HEK293 (cell line): ENCODE results near the gene TXNL1.

Experiments used
- CTCF ChIA-PET: fragments of 350-600 bp; formaldehyde crosslinking; extraction: SDS; loops from one replicate; lab custom pipeline; 2021; ENCODE audit warnings: antibody characterized with exemption; lab: Yijun Ruan, JAX
- POLR2A ChIA-PET: fragments of 300-600 bp; formaldehyde crosslinking; extraction: SDS; loops from one replicate; lab custom pipeline; 2020; ENCODE audit warnings: antibody characterized with exemption, inconsistent platforms; lab: Yijun Ruan, JAX
- H3K27ac ChIP-seq: fragments of 200-500 bp; sonication (Bioruptor generic); 2 replicates; pipeline ENCODE4 v1.5.1; 2014; ENCODE audit warnings: low read depth, low read length, control low read depth, inconsistent platforms; ENCODE audit errors: extremely low read depth
- H3K36me3 ChIP-seq, 2 experiments: fragments of 200-500 bp in 1 of 2; sonication (Bioruptor generic) in 1 of 2; 1 replicate in 1 of 2; 2 replicates in 1 of 2; pipeline ENCODE4 v1.5.1; 2014 to 2017; ENCODE audit warnings: inconsistent platforms in 2 of 2, low read length in 2 of 2; ENCODE audit not compliant: control insufficient read depth in 2 of 2, insufficient read depth in 1 of 2
- H3K4me1 ChIP-seq: fragments of 200-500 bp; sonication (Bioruptor generic); 2 replicates; pipeline ENCODE4 v1.5.1; 2014; ENCODE audit warnings: mild to moderate bottlenecking, low read length, inconsistent platforms; ENCODE audit not compliant: control insufficient read depth, insufficient read depth
- H3K4me3 ChIP-seq: 2 replicates; pipeline ENCODE4 v1.5.1; 2011; ENCODE audit warnings: low read depth, mild to moderate bottlenecking, control low read depth, low read length, moderate library complexity
- H3K9me3 ChIP-seq: fragments of 200-500 bp; sonication (Bioruptor generic); 2 replicates; pipeline ENCODE4 v1.5.1; 2014; ENCODE audit warnings: low read depth, low read length, inconsistent platforms; ENCODE audit not compliant: control insufficient read depth, insufficient read depth
- EGR2 ChIP-seq: fragments of 450-650 bp; formaldehyde crosslinking; IDR thresholded peaks from 2 replicates; pipeline ENCODE4 v1.5.1; 2016; ENCODE audit warnings: low read depth, missing biosample characterization, missing genetic modification characterization
- HOXC10 ChIP-seq: sonication (generic); formaldehyde crosslinking; IDR thresholded peaks from 2 replicates; pipeline ENCODE4 v1.8.1; 2023; ENCODE audit warnings: mild to moderate bottlenecking, missing genetic modification reagents
- KLF7 ChIP-seq: fragments of 450-650 bp; formaldehyde crosslinking; IDR thresholded peaks from 2 replicates; pipeline ENCODE4 v1.5.1; 2016; ENCODE audit warnings: missing biosample characterization, missing genetic modification characterization, borderline replicate concordance
- RBAK ChIP-seq: fragments of 450-650 bp; formaldehyde crosslinking; IDR thresholded peaks from 2 replicates; pipeline ENCODE4 v1.5.1; 2016; ENCODE audit warnings: missing biosample characterization, missing genetic modification characterization
- YY1 ChIP-seq: fragments of 450-650 bp; formaldehyde crosslinking; IDR thresholded peaks from 2 replicates; pipeline ENCODE4 v1.5.1; 2018; ENCODE audit warnings: missing biosample characterization, missing genetic modification characterization
- YY2 ChIP-seq: fragments of 450-650 bp; formaldehyde crosslinking; IDR thresholded peaks from 2 replicates; pipeline ENCODE4 v1.5.1; 2016; ENCODE audit warnings: missing biosample characterization, missing genetic modification characterization
- ZBTB20 ChIP-seq: fragments of 450-650 bp; formaldehyde crosslinking; IDR thresholded peaks from 2 replicates; pipeline ENCODE4 v1.5.1; 2016; ENCODE audit warnings: missing biosample characterization, missing genetic modification characterization
- ZEB2 ChIP-seq: fragments of 450-650 bp; formaldehyde crosslinking; IDR thresholded peaks from 2 replicates; pipeline ENCODE4 v1.5.1; 2016; ENCODE audit warnings: missing biosample characterization, missing genetic modification characterization
- ZFP37 ChIP-seq: fragments of 450-650 bp; formaldehyde crosslinking; IDR thresholded peaks from 2 replicates; pipeline ENCODE4 v1.5.1; 2016; ENCODE audit warnings: missing biosample characterization, missing genetic modification characterization
- ZNF133 ChIP-seq: fragments of 450-650 bp; formaldehyde crosslinking; IDR thresholded peaks from 2 replicates; pipeline ENCODE4 v1.5.1; 2016; ENCODE audit warnings: missing biosample characterization, missing genetic modification characterization
- ZNF19 ChIP-seq: fragments of 450-650 bp; formaldehyde crosslinking; IDR thresholded peaks from 2 replicates; pipeline ENCODE4; 2016; ENCODE audit warnings: missing biosample characterization, missing genetic modification characterization, low read depth
- ZNF211 ChIP-seq: fragments of 450-650 bp; formaldehyde crosslinking; IDR thresholded peaks from 2 replicates; pipeline ENCODE4 v1.5.1; 2016; ENCODE audit warnings: low read depth, missing biosample characterization, missing genetic modification characterization
- ZNF239 ChIP-seq: fragments of 450-650 bp; formaldehyde crosslinking; IDR thresholded peaks from 2 replicates; pipeline ENCODE4 v1.5.1; 2016; ENCODE audit warnings: missing biosample characterization, missing genetic modification characterization
- ZNF324 ChIP-seq: fragments of 450-650 bp; formaldehyde crosslinking; IDR thresholded peaks from 2 replicates; pipeline ENCODE4 v1.5.1; 2016; ENCODE audit warnings: missing biosample characterization, missing genetic modification characterization
- ZNF514 ChIP-seq: fragments of 450-650 bp; formaldehyde crosslinking; IDR thresholded peaks from 2 replicates; pipeline ENCODE4 v1.5.1; 2016; ENCODE audit warnings: missing biosample characterization, missing genetic modification characterization
- ZNF518A ChIP-seq: fragments of 450-650 bp; formaldehyde crosslinking; conservative IDR thresholded peaks from 2 replicates; pipeline ENCODE4 v1.5.1; 2016; ENCODE audit warnings: low read depth, missing biosample characterization, missing genetic modification characterization
- ZNF530 ChIP-seq: fragments of 450-650 bp; formaldehyde crosslinking; IDR thresholded peaks from 2 replicates; pipeline ENCODE4 v1.5.1; 2016; ENCODE audit warnings: low read depth, missing biosample characterization, missing genetic modification characterization
- ZNF544 ChIP-seq: fragments of 450-650 bp; formaldehyde crosslinking; IDR thresholded peaks from 2 replicates; pipeline ENCODE4 v1.5.0; 2017; ENCODE audit warnings: missing biosample characterization, missing genetic modification characterization
- ZNF560 ChIP-seq: fragments of 450-650 bp; formaldehyde crosslinking; IDR thresholded peaks from 2 replicates; pipeline ENCODE4 v1.5.1; 2017; ENCODE audit warnings: missing biosample characterization, missing genetic modification characterization, borderline replicate concordance
- ZNF585B ChIP-seq: fragments of 450-650 bp; formaldehyde crosslinking; IDR thresholded peaks from 2 replicates; pipeline ENCODE4 v1.5.1; 2016; ENCODE audit warnings: missing biosample characterization, missing genetic modification characterization
- ZNF600 ChIP-seq: fragments of 450-650 bp; formaldehyde crosslinking; IDR thresholded peaks from 2 replicates; pipeline ENCODE4 v1.5.1; 2016; ENCODE audit warnings: missing biosample characterization, missing genetic modification characterization
- ZNF664 ChIP-seq: fragments of 450-650 bp; formaldehyde crosslinking; IDR thresholded peaks from 2 replicates; pipeline ENCODE4 v1.5.1; 2016; ENCODE audit warnings: missing biosample characterization, missing genetic modification characterization
- ZNF76 ChIP-seq: fragments of 450-650 bp; formaldehyde crosslinking; IDR thresholded peaks from 2 replicates; pipeline ENCODE4; 2016; ENCODE audit warnings: low read depth, missing biosample characterization, missing genetic modification characterization, borderline replicate concordance
- ZSCAN30 ChIP-seq: fragments of 450-650 bp; IDR thresholded peaks from 2 replicates; pipeline ENCODE4 v1.5.1; 2018; ENCODE audit warnings: missing biosample characterization, mild to moderate bottlenecking, missing genetic modification characterization, moderate library complexity
- TF ChIP-seq, protein P1 (sequence below): fragments of 450-650 bp; formaldehyde crosslinking; IDR thresholded peaks from 2 replicates; pipeline ENCODE4 v1.5.1; 2016; ENCODE audit warnings: missing biosample characterization, missing genetic modification characterization
- TF ChIP-seq, protein P2 (sequence below): fragments of 450-650 bp; formaldehyde crosslinking; IDR thresholded peaks from 2 replicates; pipeline ENCODE4 v1.5.1; 2016; ENCODE audit warnings: missing biosample characterization, missing genetic modification characterization
- TF ChIP-seq, protein P3 (sequence below): fragments of 450-650 bp; formaldehyde crosslinking; optimal IDR thresholded peaks from 2 replicates; pipeline ENCODE3; 2016; ENCODE audit warnings: missing biosample characterization, mild to moderate bottlenecking, missing genetic modification characterization
- TF ChIP-seq, protein P4 (sequence below): fragments of 450-650 bp; formaldehyde crosslinking; IDR thresholded peaks from 2 replicates; pipeline ENCODE4 v1.5.1; 2016; ENCODE audit warnings: missing biosample characterization, missing genetic modification characterization

TXNL1 gene

DNA sequence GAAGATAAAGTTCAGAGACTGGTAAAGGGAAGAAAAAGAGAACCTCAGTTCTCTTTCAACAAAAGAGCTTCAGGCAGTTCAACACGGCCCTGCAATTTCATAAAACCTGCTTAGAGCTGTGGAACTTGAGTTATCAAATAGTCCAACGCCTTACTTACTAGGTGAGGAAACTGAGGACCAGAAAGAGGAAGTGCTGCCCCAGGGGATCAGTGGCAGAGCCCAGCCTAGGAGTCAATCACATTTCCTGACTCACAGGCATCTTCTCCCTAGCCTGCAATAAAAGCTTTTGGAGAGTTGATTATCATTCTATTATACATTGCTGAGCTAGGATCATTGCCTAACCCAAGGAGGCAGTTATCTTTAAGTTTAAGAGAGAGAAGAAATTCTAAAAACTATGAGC lies 77.4 kb downstream of the TXNL1 start (continued):
- TF ChIP-seq ZNF518A (tag by site-specific recombination) (no peak), ZFP37 (no peak), ZEB2 (tag by site-specific recombination) (no peak), ZNF76 (tag by site-specific recombination) (no peak), ZNF664 (no peak), YY2 (tag by site-specific recombination) (no peak), KLF7 (no peak), RBAK (no peak), ZNF211 (tag by site-specific recombination) (no peak), ZNF530 (tag by site-specific recombination) (no peak)
- TF ChIP-seq, protein P1, sequence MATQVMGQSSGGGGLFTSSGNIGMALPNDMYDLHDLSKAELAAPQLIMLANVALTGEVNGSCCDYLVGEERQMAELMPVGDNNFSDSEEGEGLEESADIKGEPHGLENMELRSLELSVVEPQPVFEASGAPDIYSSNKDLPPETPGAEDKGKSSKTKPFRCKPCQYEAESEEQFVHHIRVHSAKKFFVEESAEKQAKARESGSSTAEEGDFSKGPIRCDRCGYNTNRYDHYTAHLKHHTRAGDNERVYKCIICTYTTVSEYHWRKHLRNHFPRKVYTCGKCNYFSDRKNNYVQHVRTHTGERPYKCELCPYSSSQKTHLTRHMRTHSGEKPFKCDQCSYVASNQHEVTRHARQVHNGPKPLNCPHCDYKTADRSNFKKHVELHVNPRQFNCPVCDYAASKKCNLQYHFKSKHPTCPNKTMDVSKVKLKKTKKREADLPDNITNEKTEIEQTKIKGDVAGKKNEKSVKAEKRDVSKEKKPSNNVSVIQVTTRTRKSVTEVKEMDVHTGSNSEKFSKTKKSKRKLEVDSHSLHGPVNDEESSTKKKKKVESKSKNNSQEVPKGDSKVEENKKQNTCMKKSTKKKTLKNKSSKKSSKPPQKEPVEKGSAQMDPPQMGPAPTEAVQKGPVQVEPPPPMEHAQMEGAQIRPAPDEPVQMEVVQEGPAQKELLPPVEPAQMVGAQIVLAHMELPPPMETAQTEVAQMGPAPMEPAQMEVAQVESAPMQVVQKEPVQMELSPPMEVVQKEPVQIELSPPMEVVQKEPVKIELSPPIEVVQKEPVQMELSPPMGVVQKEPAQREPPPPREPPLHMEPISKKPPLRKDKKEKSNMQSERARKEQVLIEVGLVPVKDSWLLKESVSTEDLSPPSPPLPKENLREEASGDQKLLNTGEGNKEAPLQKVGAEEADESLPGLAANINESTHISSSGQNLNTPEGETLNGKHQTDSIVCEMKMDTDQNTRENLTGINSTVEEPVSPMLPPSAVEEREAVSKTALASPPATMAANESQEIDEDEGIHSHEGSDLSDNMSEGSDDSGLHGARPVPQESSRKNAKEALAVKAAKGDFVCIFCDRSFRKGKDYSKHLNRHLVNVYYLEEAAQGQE (tag by site-specific recombination), result no peak
- TF ChIP-seq, protein P2, sequence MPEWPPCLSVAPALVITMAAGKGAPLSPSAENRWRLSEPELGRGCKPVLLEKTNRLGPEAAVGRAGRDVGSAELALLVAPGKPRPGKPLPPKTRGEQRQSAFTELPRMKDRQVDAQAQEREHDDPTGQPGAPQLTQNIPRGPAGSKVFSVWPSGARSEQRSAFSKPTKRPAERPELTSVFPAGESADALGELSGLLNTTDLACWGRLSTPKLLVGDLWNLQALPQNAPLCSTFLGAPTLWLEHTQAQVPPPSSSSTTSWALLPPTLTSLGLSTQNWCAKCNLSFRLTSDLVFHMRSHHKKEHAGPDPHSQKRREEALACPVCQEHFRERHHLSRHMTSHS, result no peak

GRCh38 chr18:56559044-56559443 lies 79.3 kb downstream of the TXNL1 start:
- H3K36me3 ChIP-seq, result no peaks in the 10 kb centered on the region
- CTCF ChIA-PET, result interaction anchor here (1.9 kb wide), 1 partner anchor 17 kb away, joined by 7 read pairs; no protein-coding TSS in a partner anchor
- H3K4me3 ChIP-seq, result no peak overlapping the region
- no peaks in the 10 kb centered on the region for H3K9me3 ChIP-seq
- POLR2A ChIA-PET, result no interaction called here
- H3K27ac ChIP-seq, result no peak overlapping the region
- H3K4me1 ChIP-seq, result no peaks in the 10 kb centered on the region
- TF ChIP-seq ZNF600, result no peak
- TF ChIP-seq EGR2 (tag by site-specific recombination), result no peak
- no peak for TF ChIP-seq YY1 (tag by site-specific recombination)
- TF ChIP-seq ZNF133 (tag by site-specific recombination), result no peak
- no peak for TF ChIP-seq ZNF544 (tag by site-specific recombination)
- TF ChIP-seq ZBTB20 (tag by site-specific recombination), result no peak
- TF ChIP-seq, protein P3, sequence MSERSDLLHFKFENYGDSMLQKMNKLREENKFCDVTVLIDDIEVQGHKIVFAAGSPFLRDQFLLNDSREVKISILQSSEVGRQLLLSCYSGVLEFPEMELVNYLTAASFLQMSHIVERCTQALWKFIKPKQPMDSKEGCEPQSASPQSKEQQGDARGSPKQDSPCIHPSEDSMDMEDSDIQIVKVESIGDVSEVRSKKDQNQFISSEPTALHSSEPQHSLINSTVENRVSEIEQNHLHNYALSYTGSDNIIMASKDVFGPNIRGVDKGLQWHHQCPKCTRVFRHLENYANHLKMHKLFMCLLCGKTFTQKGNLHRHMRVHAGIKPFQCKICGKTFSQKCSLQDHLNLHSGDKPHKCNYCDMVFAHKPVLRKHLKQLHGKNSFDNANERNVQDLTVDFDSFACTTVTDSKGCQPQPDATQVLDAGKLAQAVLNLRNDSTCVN (tag by site-specific recombination), result no peak
- TF ChIP-seq ZNF514 (tag by site-specific recombination), result no peak
- TF ChIP-seq ZNF585B (tag by site-specific recombination), result no peak
- TF ChIP-seq ZNF530 (tag by site-specific recombination), result no peak
- no peak for TF ChIP-seq ZNF560 (tag by site-specific recombination)
- TF ChIP-seq, protein P4, sequence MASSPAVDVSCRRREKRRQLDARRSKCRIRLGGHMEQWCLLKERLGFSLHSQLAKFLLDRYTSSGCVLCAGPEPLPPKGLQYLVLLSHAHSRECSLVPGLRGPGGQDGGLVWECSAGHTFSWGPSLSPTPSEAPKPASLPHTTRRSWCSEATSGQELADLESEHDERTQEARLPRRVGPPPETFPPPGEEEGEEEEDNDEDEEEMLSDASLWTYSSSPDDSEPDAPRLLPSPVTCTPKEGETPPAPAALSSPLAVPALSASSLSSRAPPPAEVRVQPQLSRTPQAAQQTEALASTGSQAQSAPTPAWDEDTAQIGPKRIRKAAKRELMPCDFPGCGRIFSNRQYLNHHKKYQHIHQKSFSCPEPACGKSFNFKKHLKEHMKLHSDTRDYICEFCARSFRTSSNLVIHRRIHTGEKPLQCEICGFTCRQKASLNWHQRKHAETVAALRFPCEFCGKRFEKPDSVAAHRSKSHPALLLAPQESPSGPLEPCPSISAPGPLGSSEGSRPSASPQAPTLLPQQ (tag by site-specific recombination), result no peak
- TF ChIP-seq HOXC10 (CRISPR knock-in tag), result no peak
- TF ChIP-seq ZNF324 (tag by site-specific recombination), result no peak
- no peak for TF ChIP-seq ZSCAN30 (tag by site-specific recombination)
- TF ChIP-seq ZNF19 (tag by site-specific recombination), result no peak
- no peak for TF ChIP-seq ZNF239
